H54 (cell line): ENCODE data around the gene EPN1.
A peak's percentile ranks its signal among the peaks of the same experiment; 100 is the strongest.

Experiments used
- DNase-seq: peaks from one replicate; pipeline ENCODE4 v3.0.0; 2011; ENCODE audit warnings: low spot score, mixed read lengths; ENCODE audit not compliant: insufficient read length
- FAIRE-seq: peaks from 3 replicates; lab custom pipeline; 2011; peaks lifted over from hg19 to GRCh38; lab: Jason Lieb, UNC
- POLR2A ChIP-seq: IDR thresholded peaks from 2 replicates; pipeline ENCODE4 v1.6.1; 2011; ENCODE audit warnings: low read depth, mild to moderate bottlenecking, low read length

The EPN1 gene

GRCh38 chr19:55660991-55661390, 14.0 kb upstream of the EPN1 start:
- no peak for DNase-seq
- no peak for FAIRE-seq
- TF ChIP-seq POLR2A, result no peak

DNA sequence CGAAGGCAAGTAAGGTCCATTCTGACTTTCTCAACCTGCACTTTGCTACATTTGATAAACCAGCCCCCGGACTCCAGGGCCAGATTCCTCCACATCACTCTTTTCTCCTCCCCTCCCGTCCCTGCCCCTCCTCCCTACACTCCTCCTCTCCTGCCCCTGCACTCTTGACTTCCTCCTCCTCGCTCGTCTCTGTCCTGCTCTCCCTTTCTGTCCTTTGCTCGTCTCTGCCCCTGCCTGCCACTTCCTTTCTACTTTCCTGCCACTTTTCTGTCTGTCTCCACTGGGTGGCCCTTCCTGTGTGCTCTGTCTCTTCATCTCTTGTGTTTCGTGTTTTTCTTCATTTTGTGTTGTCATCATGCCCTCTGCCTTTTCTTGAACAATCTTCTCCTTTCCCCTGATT, 13.2 kb upstream of the EPN1 start:
- FAIRE-seq (no peak), DNase-seq (no peak)
- TF ChIP-seq POLR2A, result no peak

DNA sequence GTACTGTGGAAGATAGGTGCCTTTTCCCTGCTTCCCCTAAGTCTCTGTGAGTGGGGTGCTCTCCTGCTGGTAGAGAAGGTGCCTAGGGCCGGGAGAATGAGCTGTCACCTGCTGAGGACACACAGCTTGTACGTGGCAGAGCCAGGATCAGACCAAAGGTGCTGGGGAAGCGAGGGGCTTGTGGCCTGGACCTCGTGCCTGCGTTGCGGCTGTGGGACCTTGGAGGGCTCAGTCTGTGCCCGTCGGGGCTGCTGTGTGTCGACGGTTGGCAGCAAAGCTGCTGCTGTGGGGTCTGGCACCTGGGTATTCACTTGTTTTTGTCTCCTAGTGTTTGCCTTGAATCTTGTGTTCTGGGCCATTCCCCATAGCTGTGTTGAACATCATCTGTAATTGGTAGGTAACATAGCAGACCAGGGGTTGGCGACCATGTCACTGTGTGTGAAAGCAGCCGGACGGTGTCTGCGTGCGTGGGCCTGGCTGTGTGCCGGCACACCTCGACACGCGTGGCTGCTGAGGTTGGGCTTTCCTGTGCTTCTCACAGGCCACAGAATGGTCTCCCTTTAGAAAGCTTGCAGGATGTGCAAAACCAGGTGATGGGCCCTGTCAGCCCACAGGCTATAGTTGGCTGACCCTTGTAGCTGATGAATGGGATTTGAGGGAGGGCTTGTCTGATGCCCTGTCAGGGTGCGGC, 11.0 kb upstream of the EPN1 start:
- no peak for DNase-seq
- no peak for FAIRE-seq
- no peak for TF ChIP-seq POLR2A

DNA sequence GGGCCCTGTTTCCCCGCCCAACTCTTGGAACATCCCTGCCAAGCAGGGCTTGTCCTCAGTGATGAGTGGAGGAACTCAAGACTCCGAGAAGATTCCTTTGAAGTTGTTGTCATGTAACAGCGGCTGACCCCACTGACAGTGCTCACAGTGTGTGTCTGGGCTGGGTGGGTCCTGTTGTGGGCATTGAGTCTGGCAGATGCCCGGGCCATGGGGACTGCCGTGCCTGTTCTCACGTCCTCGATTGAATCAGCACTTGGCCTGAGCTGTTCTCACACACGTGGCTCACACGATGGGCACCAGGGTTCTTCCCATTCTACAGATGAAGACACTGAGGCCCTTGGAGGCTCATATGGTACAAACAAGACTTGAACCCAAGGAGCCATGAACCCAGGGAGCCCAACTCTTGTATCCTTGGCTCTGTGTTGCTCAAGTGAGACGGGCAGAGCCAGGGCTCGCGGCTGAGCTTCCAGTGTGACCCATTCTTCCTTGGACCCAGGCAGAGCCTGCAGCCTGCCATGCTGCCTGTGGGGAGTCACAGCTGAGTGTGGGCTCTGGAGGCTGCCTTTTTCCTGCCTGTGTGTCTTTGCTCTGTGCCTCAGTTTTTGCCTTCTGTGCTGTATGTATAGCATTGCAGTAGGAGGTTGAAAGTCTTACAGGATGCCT, 8.6 kb upstream of the EPN1 start:
- FAIRE-seq, result no peak
- DNase-seq, result no peak
- no peak for TF ChIP-seq POLR2A

- TF ChIP-seq POLR2A, result no peak
- FAIRE-seq (no peak), DNase-seq (no peak)
Measured at GRCh38 chr19:55667006-55667381, 8.0 kb upstream of the EPN1 start.

DNA sequence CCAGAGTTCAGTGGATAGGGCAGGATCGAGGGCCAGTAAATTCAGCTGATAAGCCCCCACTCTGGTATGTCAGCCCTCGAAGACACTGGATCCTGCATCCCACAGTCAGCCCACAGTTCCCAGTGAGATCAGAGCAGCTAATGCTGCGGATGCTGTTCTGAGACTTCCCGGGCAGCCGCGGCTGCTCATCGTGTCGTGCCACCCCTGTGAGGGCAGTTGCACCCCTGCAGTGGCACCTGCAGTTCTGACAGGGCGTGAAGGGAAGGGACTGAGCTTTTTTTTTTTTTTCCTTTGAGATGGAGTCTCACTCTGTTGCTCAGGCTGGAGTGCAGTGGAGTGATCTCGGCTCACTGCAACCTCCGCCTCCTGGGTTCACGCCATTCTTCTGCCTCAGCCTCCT, 7.5 kb upstream of the EPN1 start:
- no peak for DNase-seq
- FAIRE-seq, result no peak
- TF ChIP-seq POLR2A, result no peak

DNA sequence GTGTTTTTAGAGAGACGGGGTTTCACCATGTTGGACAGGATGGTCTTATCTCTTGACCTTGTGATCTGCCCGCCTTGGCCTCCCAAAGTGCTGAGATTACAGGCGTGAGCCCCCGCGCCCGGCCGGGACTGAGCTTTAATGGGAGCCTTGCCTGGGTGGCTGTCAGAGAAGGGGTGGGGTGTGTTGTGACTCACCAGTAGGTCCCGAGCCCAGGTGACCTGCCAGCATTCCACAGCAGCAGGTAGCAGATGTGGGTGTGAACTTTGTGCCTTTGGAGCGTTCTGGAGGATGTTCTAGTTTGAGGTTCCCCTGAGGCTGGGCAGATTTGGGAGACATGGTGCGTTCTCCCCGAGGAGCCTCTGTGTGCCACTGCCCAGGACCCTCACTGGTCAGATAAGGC, 7.1 kb upstream of the EPN1 start:
- no peak for TF ChIP-seq POLR2A
- no peak for FAIRE-seq

DNA sequence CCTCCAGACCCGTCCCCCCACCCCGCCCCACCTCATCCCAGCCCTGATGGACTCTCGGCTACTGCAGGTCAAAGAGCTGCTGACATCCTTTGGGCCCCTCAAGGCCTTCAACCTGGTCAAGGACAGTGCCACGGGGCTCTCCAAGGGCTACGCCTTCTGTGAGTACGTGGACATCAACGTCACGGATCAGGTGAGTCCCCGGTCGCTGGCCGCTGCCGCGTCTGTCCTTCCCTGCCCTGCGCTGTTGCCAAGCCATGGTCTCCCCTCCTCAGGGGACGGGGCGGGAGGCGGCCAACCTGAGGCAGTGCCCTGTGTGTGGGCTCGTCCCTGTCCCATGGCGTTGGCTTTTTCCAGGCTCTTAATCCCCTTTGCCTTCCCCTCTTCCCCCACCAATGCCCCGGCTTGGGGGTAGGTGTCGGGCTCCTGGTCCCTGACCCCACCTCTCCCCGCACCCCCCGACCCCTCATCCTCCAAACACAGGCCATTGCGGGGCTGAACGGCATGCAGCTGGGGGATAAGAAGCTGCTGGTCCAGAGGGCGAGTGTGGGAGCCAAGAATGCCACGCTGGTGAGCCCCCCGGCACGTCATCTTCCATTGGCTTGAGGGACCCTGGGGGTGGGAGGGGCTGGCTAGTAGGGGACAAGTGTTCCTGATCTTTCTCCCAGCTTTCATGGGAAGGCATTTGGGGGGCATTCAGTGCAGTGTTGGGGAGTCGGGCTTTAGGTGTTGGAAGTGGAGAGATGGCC, 6.2 kb upstream of the EPN1 start:
- no peak for FAIRE-seq
- no peak for DNase-seq
- TF ChIP-seq POLR2A, result no peak

More for the DNA sequence above, 7.1 kb upstream of the EPN1 start:
- no peak for DNase-seq

DNA sequence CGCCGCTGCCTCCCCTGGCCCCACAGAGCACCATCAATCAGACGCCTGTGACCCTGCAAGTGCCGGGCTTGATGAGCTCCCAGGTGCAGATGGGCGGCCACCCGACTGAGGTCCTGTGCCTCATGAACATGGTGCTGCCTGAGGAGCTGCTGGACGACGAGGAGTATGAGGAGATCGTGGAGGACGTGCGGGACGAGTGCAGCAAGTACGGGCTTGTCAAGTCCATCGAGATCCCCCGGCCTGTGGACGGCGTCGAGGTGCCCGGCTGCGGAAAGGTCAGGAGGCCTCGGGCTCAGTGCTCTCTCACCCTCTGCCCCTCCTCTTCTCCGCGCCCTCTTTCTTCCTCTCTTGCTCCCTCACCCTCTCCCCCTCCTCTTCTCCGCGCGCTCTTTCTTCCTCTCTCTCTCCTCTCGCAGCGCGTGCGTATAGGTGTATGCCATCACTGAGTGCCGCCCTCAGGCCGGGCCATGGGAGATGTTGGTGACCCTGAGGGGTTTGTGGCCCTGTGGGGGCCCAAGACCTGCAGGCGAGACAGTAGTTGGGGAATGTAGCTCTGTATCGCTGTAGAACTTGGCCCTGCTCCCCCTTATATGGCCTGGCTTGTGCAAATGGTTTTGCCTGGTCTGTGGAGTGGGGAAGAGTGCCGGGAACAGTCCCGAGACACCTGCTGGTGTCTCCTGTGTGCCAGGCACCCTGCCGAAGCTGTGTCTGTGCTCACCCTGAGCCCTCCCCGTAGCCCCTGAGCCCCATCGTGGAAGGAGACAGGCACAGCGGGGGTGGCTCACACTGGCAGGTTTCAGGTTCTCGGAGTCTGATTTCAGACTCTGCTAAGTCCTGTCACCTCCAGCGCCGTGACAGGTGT, 5.4 kb upstream of the EPN1 start:
- no peak for FAIRE-seq
- TF ChIP-seq POLR2A, result no peak
- DNase-seq, result no peak

DNA sequence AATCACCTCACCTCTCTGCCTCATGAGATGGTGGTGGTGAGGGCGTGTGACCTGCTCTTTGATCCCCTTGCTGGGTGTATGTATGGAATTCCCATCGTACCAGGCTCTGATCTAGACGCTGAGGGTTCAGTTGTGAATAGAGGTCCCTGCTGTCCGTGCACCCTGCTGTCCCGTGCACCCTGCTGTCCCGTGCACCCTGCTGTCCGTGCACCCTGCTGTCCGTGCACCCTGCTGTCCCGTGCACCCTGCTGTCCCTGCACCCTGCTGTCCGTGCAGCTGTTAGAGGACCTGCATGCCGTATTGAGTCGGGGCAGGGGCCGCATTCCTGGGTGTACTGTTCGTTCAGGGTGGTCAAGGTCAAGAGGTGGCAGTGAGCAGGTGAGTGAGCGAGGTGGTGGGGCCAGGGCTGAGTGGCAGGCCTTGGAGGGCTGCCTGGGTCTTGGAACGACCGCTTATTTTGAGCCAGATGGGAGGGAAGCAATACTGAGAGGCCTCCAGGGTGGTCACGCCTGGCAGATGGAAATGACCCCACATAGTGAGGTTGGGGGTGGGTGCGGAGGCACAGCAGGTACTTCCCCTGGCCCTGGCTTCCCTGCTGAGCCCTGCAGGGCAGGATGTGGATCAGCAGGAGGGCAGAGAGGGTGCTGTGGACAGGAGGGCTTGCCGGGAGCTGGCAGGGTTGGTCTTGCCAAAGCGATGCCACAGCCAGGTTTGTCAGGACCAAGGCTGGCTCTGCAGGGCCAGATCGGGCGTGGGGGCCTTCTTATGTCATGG, 4.6 kb upstream of the EPN1 start:
- DNase-seq (peak; percentile 98), FAIRE-seq (peak; percentile 93)

GRCh38 chr19:55671054-55671378, 4.0 kb upstream of the EPN1 start:
- no peak for DNase-seq
- FAIRE-seq, result no peak
- no peak for TF ChIP-seq POLR2A

More for the DNA sequence above, 4.6 kb upstream of the EPN1 start:
- TF ChIP-seq POLR2A, result 0 out of 2 replicates have a peak, but pooled peaks have one; percentile 15

- FAIRE-seq (no peak), DNase-seq (peak; percentile 72)
- no peak for TF ChIP-seq POLR2A
Measured at GRCh38 chr19:55672418-55672817, 2.6 kb upstream of the EPN1 start.

GRCh38 chr19:55673465-55673864, 1.6 kb upstream of the EPN1 start:
- TF ChIP-seq POLR2A, result no peak
- DNase-seq (no peak), FAIRE-seq (no peak)
